Liver (tissue), 3 donors: ENCODE results near the gene SLC25A26.
"Not testable (repeated sequence)": the region's sequence is repeated elsewhere in the genome, so short reads cannot be mapped to it uniquely, and the experiment has no call there.

ENCODE experiments used
- ATF3 ChIP-seq: IDR thresholded peaks from 2 replicates; pipeline ENCODE4 v1.6.1; 2016; ENCODE audit warnings: antibody characterized with exemption
- CTCF ChIP-seq: fragments of 150-350 bp; IDR thresholded peaks from 2 replicates; pipeline ENCODE4 v1.5.1; 2017; ENCODE audit warnings: improper control_type of control experiment, low read depth, low read length; ENCODE audit not compliant: missing input control
- RAD21 ChIP-seq, 2 donors: IDR thresholded peaks; 2 replicates each; pipeline ENCODE4 v1.6.1; 2016; ENCODE audit warnings: antibody characterized with exemption in 2 of 2, mild to moderate bottlenecking in 2 of 2
- TAF1 ChIP-seq: conservative IDR thresholded peaks from 2 replicates; pipeline ENCODE4 v1.6.1; 2016; ENCODE audit warnings: antibody characterized with exemption, mild to moderate bottlenecking
- ZBTB33 ChIP-seq: IDR thresholded peaks from 2 replicates; pipeline ENCODE4 v1.6.1; 2016; ENCODE audit warnings: antibody characterized with exemption
- donor health status: healthy.
- donor health status: healthy.

GRCh38 chr3:66299085-66299484, 78.3 kb downstream of the SLC25A26 start:
- TF ChIP-seq CTCF; RAD21 (IDR thresholded peaks at IDR 0.05); ZBTB33; ATF3; TAF1: not testable (repeated sequence)
